Gastrocnemius medialis (tissue), 4 donors: Measurements from ENCODE around the gene A3GALT2. TPM values are rescaled to one million over a fixed set of nuclear protein-coding genes. Genes with fewer than 3 reads are reported as not detected.

Source experiments
- ATAC-seq, 2 donors: fragments of 150-250 bp; one replicate each; pipeline ENCODE4 v1.9.1; 2016
- DNase-seq, 2 donors: peaks; one replicate each; pipeline ENCODE4 v3.0.0-alpha.2; 2019
- H3K27ac ChIP-seq, 4 donors: fragments of 200-600 bp; sonication (generic); 1 replicate in 1 of 4; 2 replicates in 3 of 4; pipeline ENCODE4 v1.5.1; 2016 to 2018; ENCODE audit warnings: mild to moderate bottlenecking in 2 of 4, moderate library complexity in 1 of 4
- H3K27me3 ChIP-seq, 3 donors: fragments of 200-600 bp; sonication (generic) in 2 of 3; 1 replicate in 1 of 3; 2 replicates in 2 of 3; pipeline versions ENCODE4 v1.5.1 to v1.6.0; 2016 to 2019; ENCODE audit warnings: mild to moderate bottlenecking in 1 of 3, moderate library complexity in 1 of 3
- H3K36me3 ChIP-seq, 2 donors: fragments of 200-600 bp; sonication (generic) in 1 of 2; one replicate each; pipeline ENCODE4 v1.5.1; 2017 to 2018
- H3K4me1 ChIP-seq, 2 donors: fragments of 200-600 bp; sonication (generic) in 1 of 2; one replicate each; pipeline ENCODE4 v1.5.1; 2016 to 2017; ENCODE audit warnings: mild to moderate bottlenecking in 2 of 2
- H3K4me3 ChIP-seq, 4 donors: fragments of 200-600 bp; sonication (generic) in 3 of 4; 1 replicate in 1 of 4; 2 replicates in 3 of 4; pipeline ENCODE4 v1.5.1; 2016 to 2019; ENCODE audit warnings: mild to moderate bottlenecking in 2 of 4
- H3K9me3 ChIP-seq, 3 donors: fragments of 200-600 bp; sonication (generic) in 2 of 3; 1 replicate in 1 of 3; 2 replicates in 2 of 3; pipeline ENCODE4 v1.5.1; 2016 to 2019
- POLR2A ChIP-seq, 2 donors: fragments of 450-650 bp; IDR thresholded peaks; one replicate each; pipeline ENCODE4 v1.6.1; 2017; ENCODE audit warnings: antibody characterized with exemption in 2 of 2, mild to moderate bottlenecking in 2 of 2, moderate library complexity in 2 of 2
- in situ Hi-C, 4 donors: fragments of 200-750 bp; cut with MboI; loops; one replicate each; pipeline versions ENCODE4 v1.15.0 to v1.8.0; 2017; ENCODE audit warnings: low sequenced_read_pairs in 4 of 4
- intact Hi-C: fragments of 100-400 bp; cut with DNase I; formaldehyde crosslinking; loops from one replicate; pipeline ENCODE4 v1.15.1; 2023; ENCODE audit warnings: low total_unique reads
- total RNA-seq, 4 donors: library from RNA; depleted of rRNA; stranded (reverse); fragments of >200 nt; gene quantifications; one replicate each; pipeline versions ENCODE4 v1.1.0 to v1.2.3, GENCODE V29; 2016
- TF ChIP-seq, protein P1 (sequence below), 5 experiments: fragments of 450-650 bp in 3 of 5; fragments of 200-600 bp in 2 of 5; sonication (generic) in 2 of 5; IDR thresholded peaks in 4 of 5; conservative IDR thresholded peaks in 1 of 5; 1 replicate in 4 of 5; 2 replicates in 1 of 5; pipeline ENCODE4 v1.5.1; 2016 to 2019; ENCODE audit warnings: antibody characterized with exemption in 5 of 5, mild to moderate bottlenecking in 3 of 5, moderate library complexity in 3 of 5

A3GALT2 gene
- total RNA-seq, 4 donors from 2014 or later = not detected

DNA sequence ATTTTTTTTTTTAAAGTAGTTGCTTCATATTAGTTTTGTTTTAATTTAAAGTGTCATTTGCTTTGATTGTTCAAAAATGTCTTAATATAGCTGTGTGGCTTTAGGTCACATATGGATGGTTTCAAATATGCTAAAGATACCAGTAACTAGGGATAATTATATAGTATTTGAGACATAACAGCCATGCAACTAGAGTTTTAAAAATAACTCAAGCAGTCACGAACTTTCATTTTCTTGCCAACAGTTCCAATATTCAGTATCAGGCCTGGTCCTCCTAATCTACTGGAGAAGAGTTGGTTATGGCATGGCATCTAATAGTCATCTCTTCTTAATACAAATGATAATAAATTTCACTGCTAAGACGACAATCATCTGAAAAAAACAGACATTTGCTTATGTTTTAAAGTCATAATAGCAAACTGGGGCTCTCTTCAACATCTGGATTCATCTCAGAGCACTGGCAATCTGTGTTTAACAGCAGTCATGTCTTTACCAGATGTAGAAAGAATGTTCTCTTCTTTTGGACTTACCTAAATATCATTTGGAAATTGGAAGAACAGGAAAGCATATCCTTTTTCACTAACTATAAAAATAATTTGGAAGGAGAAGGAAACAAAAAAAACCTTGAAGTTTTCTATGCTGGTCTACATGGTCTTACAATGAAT lies 24.1 kb upstream of the A3GALT2 start:
- in situ Hi-C loops = no loop called here
- DNase-seq (no peak), ATAC-seq (no peak)
- Histone ChIP-seq H3K9me3 (no peaks in the 10 kb centered on the region), H3K27me3 (no peaks in the 10 kb centered on the region), H3K4me1 (peaks cover 62 to 76% of the 10 kb centered on the region in 2 donors), H3K36me3 (no peaks in the 10 kb centered on the region), H3K27ac (peak overlapping the region; percentile 94 to 99 (median 98)), H3K4me3 (peak overlapping the region; percentile 16 to 97 (median 80))
- no peak for TF ChIP-seq POLR2A (IDR thresholded peaks at IDR 0.05)
- TF ChIP-seq, protein P1, sequence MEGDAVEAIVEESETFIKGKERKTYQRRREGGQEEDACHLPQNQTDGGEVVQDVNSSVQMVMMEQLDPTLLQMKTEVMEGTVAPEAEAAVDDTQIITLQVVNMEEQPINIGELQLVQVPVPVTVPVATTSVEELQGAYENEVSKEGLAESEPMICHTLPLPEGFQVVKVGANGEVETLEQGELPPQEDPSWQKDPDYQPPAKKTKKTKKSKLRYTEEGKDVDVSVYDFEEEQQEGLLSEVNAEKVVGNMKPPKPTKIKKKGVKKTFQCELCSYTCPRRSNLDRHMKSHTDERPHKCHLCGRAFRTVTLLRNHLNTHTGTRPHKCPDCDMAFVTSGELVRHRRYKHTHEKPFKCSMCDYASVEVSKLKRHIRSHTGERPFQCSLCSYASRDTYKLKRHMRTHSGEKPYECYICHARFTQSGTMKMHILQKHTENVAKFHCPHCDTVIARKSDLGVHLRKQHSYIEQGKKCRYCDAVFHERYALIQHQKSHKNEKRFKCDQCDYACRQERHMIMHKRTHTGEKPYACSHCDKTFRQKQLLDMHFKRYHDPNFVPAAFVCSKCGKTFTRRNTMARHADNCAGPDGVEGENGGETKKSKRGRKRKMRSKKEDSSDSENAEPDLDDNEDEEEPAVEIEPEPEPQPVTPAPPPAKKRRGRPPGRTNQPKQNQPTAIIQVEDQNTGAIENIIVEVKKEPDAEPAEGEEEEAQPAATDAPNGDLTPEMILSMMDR (IDR thresholded peaks at IDR 0.05 in 4 of 5, conservative IDR thresholded peaks at IDR 0.05 in 1 of 5) = no peak
- intact Hi-C loops = loop anchor here (5.0 kb wide), 1 partner anchor 313 kb away; no protein-coding TSS in a partner anchor

DNA sequence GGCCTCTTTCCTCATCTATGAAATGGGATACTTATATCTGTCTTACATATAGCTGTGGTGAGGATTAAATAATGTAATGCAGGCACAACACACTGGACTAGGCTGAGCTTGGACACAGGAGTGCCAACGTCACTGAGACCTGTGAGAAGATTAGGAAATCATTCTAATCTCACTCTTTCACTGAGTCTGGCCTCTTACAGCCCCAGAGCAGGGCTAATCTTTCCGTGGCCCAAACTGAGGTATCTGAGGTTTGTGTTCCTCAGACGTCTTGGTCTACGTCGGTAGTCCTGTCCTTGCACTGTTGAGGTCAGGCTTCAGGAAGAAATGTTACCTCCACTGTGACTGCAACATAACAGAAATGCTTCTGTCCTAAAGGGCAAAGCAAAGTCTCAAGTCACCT lies 22.6 kb upstream of the A3GALT2 start:
- ATAC-seq (peak; percentile 14 to 29), DNase-seq (peak; percentile 59 to 72)
- Histone ChIP-seq H3K4me1 (peaks cover 77 to 89% of the 10 kb centered on the region in 2 donors), H3K4me3 (peak overlapping the region in 1 of 4 donors; percentile 83), H3K27me3 (no peaks in the 10 kb centered on the region), H3K36me3 (no peaks in the 10 kb centered on the region), H3K27ac (peak overlapping the region; percentile 94 to 99 (median 98)), H3K9me3 (no peaks in the 10 kb centered on the region)
- in situ Hi-C loops = no loop called here
- intact Hi-C loops = no loop called here
- TF ChIP-seq, protein P1 (IDR thresholded peaks at IDR 0.05 in 4 of 5, conservative IDR thresholded peaks at IDR 0.05 in 1 of 5) = no peak
- peak; percentile 67 to 78 for TF ChIP-seq POLR2A (IDR thresholded peaks at IDR 0.05)

DNA sequence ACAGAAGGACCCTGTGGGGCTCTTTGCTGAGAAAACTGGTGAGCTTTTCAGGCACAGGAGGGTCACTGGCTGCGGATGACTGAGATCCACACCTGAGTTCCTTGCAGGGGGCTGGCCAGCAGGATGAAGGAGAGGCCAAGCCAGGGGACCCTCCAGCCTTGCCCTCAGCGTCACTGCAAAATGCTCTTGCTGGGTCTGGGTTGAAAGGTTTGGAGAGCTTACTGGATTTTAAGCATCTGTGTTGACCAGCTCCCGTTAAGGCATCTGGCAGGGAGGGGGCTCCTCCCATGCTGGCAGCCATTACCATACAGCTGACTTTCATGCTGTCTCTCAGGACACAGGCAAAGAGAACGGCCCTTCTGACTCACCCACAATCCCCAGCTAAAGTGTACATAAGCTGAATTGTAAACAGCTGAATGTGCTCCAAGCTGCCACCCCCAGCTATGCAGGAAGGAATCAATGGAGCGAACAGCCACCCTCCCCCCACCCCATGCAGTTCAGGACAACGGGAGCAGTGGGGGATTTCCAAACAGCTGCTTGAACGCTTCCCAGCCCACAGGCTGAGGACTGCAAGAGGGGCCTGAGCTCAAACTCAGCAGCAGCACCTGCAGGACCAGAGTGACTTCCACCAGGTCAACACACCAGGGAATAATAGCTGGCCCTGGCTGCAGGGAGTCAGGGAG lies 21.3 kb upstream of the A3GALT2 start:
- peak overlapping the region; percentile 94 to 99 (median 98) for H3K27ac ChIP-seq
- ATAC-seq (peak; percentile 42 to 67), DNase-seq (peak; percentile 93 to 97)
- in situ Hi-C loops (no loop called here), intact Hi-C loops (no loop called here)
- no peaks in the 10 kb centered on the region for H3K9me3 ChIP-seq
- peaks cover 90 to 96% of the 10 kb centered on the region in 2 donors for H3K4me1 ChIP-seq
- TF ChIP-seq, protein P1 (IDR thresholded peaks at IDR 0.05 in 4 of 5, conservative IDR thresholded peaks at IDR 0.05 in 1 of 5) = peak in 2 of 5 experiments; percentile 4 to 23
- peak; percentile 53 to 90 for TF ChIP-seq POLR2A (IDR thresholded peaks at IDR 0.05)
- no peaks in the 10 kb centered on the region for H3K36me3 ChIP-seq
- no peaks in the 10 kb centered on the region for H3K27me3 ChIP-seq
- peak overlapping the region; percentile 42 to 53 (median 48) for H3K4me3 ChIP-seq

DNA sequence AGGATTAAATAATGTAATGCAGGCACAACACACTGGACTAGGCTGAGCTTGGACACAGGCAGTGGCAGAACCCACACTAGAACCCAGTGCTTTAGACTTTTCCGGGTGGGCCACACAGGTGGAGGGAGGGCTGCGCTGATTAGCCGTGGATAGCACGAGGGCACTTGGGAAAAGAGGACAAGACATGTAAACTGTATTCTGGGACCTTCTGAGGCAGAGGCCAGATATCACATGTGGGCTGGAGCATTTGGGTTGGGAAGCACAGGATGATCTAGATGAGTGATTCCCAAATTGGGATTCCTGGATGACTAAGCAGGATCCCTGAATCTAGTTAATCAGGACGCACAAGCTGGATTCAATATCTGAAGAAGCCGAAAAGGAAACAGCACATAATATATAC lies 20.3 kb upstream of the A3GALT2 start:
- intact Hi-C loops = no loop called here
- in situ Hi-C loops = no loop called here
- DNase-seq (no peak), ATAC-seq (no peak)
- TF ChIP-seq, protein P1 (IDR thresholded peaks at IDR 0.05 in 4 of 5, conservative IDR thresholded peaks at IDR 0.05 in 1 of 5) = no peak
- no peak for TF ChIP-seq POLR2A (IDR thresholded peaks at IDR 0.05)
- H3K27ac ChIP-seq = peak overlapping the region; percentile 94 to 99 (median 98)
- no peaks in the 10 kb centered on the region for H3K9me3 ChIP-seq
- peaks cover 96 to 97% of the 10 kb centered on the region in 2 donors for H3K4me1 ChIP-seq
- H3K36me3 ChIP-seq = no peaks in the 10 kb centered on the region
- peak overlapping the region; percentile 12 to 53 (median 47) for H3K4me3 ChIP-seq
- no peaks in the 10 kb centered on the region for H3K27me3 ChIP-seq
